ENCODE data around the gene FH. TPM values are rescaled to one million over a fixed set of nuclear protein-coding genes. Genes with fewer than 3 reads are reported as not detected.

The FH gene
- total and polyA plus RNA-seq, 10 of the 15 experiments (the other 5 are each of a cell fraction or from before 2014, with no cell fraction given) = 44.7 to 124 (median 76.2) TPM

- TF ChIP-seq PKNOX1 (IDR thresholded peaks at IDR 0.05) = peak; percentile 87
- no peak for TF ChIP-seq STAT3 (IDR thresholded peaks at IDR 0.05; ENCODE audit: low read depth, low read length)
- TF ChIP-seq ASH2L (IDR thresholded peaks at IDR 0.05; ENCODE audit: borderline replicate concordance, low read depth) = no peak; the same call in 1 of the 2 replicates
- no peak for TF ChIP-seq USF1 (IDR thresholded peaks at IDR 0.05; ENCODE audit: borderline replicate concordance, extremely low read length, insufficient read depth, low read depth, low read length)
- TF ChIP-seq YBX1 (IDR thresholded peaks at IDR 0.05) = no peak
- TF ChIP-seq EZH2 (IDR thresholded peaks at IDR 0.05; ENCODE audit: borderline replicate concordance, control insufficient read depth, low read depth, low read length) = no peak
- no peak for TF ChIP-seq SREBF2 (IDR thresholded peaks at IDR 0.05; ENCODE audit: low read length)
- 0 out of 2 replicates have a peak, but pooled peaks have one; percentile 12 for TF ChIP-seq CBX5 (IDR thresholded peaks at IDR 0.05; ENCODE audit: low read depth)
- TF ChIP-seq PRDM15 (CRISPR knock-in tag; IDR thresholded peaks at IDR 0.05) = no peak
- TF ChIP-seq MXI1 (IDR thresholded peaks at IDR 0.05; ENCODE audit: low read depth, low read length) = no peak
- no peak for TF ChIP-seq CUX1 (IDR thresholded peaks at IDR 0.05; ENCODE audit: insufficient replicate concordance, low read depth, low read length)
- peak; percentile 24; the same call in 1 of the 2 replicates for TF ChIP-seq YY1 (IDR thresholded peaks at IDR 0.05; ENCODE audit: low read depth, low read length)
- peak; percentile 78 for TF ChIP-seq GATAD2B (conservative IDR thresholded peaks at IDR 0.05; ENCODE audit: low read depth)
- TF ChIP-seq NFYB (IDR thresholded peaks at IDR 0.05; ENCODE audit: insufficient read depth, low read depth, low read length) = peak; percentile 91
- peak; percentile 47; the same call in 1 of the 2 replicates for TF ChIP-seq RELB (IDR thresholded peaks at IDR 0.05; ENCODE audit: low read depth)
- no peak for TF ChIP-seq ZNF622 (IDR thresholded peaks at IDR 0.05)
Observed at GRCh38 chr1:241519308-241520079, at the start of gene FH (continued).
